NCI-H69 (cell line): ENCODE results near the gene SEC11C.

Experiments used
- DNase-seq: peaks from one replicate; lab custom pipeline; 2025; lab: John Stamatoyannopoulos, UW

The SEC11C gene

GRCh38 chr18:59145055-59145454 is 5.4 kb downstream of the SEC11C start:
- DNase-seq, result peak; percentile 91

GRCh38 chr18:59148192-59148591 is 8.5 kb downstream of the SEC11C start:
- peak; percentile 98 for DNase-seq

- DNase-seq, result peak; percentile 79
Observed at GRCh38 chr18:59149007-59149406, 9.3 kb downstream of the SEC11C start.

- DNase-seq, result no peak
Observed at GRCh38 chr18:59149416-59149815, 9.7 kb downstream of the SEC11C start.

- DNase-seq, result no peak
Observed at GRCh38 chr18:59150236-59150635, 10.6 kb downstream of the SEC11C start.

- DNase-seq, result no peak
Observed at GRCh38 chr18:59155153-59155552, 15.5 kb downstream of the SEC11C start.

GRCh38 chr18:59156316-59156715 is 16.6 kb downstream of the SEC11C start:
- no peak for DNase-seq

- no peak for DNase-seq
Observed at GRCh38 chr18:59159265-59159664, 19.6 kb downstream of the SEC11C start.

GRCh38 chr18:59159986-59160385 is 20.3 kb downstream of the SEC11C start:
- DNase-seq, result no peak

- DNase-seq, result no peak
Observed at GRCh38 chr18:59172664-59173249, 33.1 kb downstream of the SEC11C start.

- DNase-seq, result no peak
Observed at GRCh38 chr18:59177485-59177884, 37.8 kb downstream of the SEC11C start.

- no peak for DNase-seq
Observed at GRCh38 chr18:59180150-59180845, 40.6 kb downstream of the SEC11C start.

GRCh38 chr18:59182673-59183072 is 43.0 kb downstream of the SEC11C start:
- no peak for DNase-seq

GRCh38 chr18:59189008-59189407 is 49.3 kb downstream of the SEC11C start:
- no peak for DNase-seq

GRCh38 chr18:59189746-59190145 is 50.1 kb downstream of the SEC11C start:
- DNase-seq, result no peak

GRCh38 chr18:59196161-59196725 is 56.6 kb downstream of the SEC11C start:
- peak; percentile 98 for DNase-seq

- DNase-seq, result no peak
Observed at GRCh38 chr18:59197636-59198035, 58.0 kb downstream of the SEC11C start.

- DNase-seq, result no peak
Observed at GRCh38 chr18:59198215-59198614, 58.5 kb downstream of the SEC11C start.

- DNase-seq, result peak; percentile 49
Observed at GRCh38 chr18:59200787-59201186, 61.1 kb downstream of the SEC11C start.

- peak; percentile 83 for DNase-seq
Observed at GRCh38 chr18:59202258-59202820, 62.7 kb downstream of the SEC11C start.

- DNase-seq, result peak; percentile 78
Observed at GRCh38 chr18:59207506-59207905, 67.8 kb downstream of the SEC11C start.
